ENCODE data around the gene RGL4. TPM values are rescaled to one million over a fixed set of nuclear protein-coding genes. Genes with fewer than 3 reads are reported as not detected.

RGL4 gene, protein sequence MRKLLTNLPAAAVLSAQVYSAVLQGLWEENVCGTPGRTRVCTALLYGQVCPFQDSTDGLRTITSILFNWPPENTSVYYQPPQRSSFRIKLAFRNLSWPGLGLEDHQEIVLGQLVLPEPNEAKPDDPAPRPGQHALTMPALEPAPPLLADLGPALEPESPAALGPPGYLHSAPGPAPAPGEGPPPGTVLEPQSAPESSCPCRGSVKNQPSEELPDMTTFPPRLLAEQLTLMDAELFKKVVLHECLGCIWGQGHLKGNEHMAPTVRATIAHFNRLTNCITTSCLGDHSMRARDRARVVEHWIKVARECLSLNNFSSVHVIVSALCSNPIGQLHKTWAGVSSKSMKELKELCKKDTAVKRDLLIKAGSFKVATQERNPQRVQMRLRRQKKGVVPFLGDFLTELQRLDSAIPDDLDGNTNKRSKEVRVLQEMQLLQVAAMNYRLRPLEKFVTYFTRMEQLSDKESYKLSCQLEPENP
- total RNA-seq: not detected in 2 replicates

DNA sequence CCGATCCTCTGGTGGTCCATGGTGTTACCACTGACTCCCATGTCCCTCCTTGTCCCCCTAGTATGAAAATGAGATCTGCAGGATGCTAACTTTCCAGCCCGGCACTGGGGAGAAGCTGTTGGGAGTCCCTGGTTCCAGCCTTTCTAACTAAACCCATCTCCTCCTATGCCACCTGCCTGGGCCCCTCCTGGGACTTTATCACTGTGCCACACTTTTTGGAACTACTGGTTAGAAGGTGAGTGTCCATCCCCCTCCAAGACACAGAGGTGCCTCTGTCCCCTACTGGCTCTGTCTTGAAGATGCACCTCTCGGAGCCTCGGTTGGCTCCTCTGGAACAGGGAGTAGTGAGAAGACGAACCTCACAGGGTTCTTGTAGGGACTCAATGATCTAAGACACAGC, at the start of gene RGL4:
RGL4 (plus strand) TSS at position 301 of the 400 bp plus-strand sequence. CDS start 1,018 bp downstream, outside the sequence.

Other genes with a start within 250 kb of the RGL4 start
- not detected in 2 replicates for gene IGLL1, start 110.7 kb upstream of the RGL4 start, total RNA-seq
- not detected in 2 replicates for gene DRICH1, start 58.7 kb upstream of the RGL4 start, total RNA-seq
- gene ZNF70, start 60.1 kb downstream of the RGL4 start, total RNA-seq: 3.6 and 3.9 TPM in 2 replicates
- not detected in 2 replicates for gene VPREB3, start 63.4 kb downstream of the RGL4 start, total RNA-seq
- 1.2 and 1.3 TPM in 2 replicates for gene C22orf15, start 72.0 kb downstream of the RGL4 start, total RNA-seq
- 4.9 and 8.5 TPM in 2 replicates for gene CHCHD10, start 77.0 kb downstream of the RGL4 start, total RNA-seq
- 4.5 and 5.4 TPM in 2 replicates for gene MMP11, start 81.8 kb downstream of the RGL4 start, total RNA-seq
- 141 and 150 TPM in 2 replicates for gene SMARCB1, start 96.0 kb downstream of the RGL4 start, total RNA-seq
- gene DERL3, start 148.0 kb downstream of the RGL4 start, total RNA-seq: 1.3 and 1.5 TPM in 2 replicates
- gene SLC2A11, start 166.9 kb downstream of the RGL4 start, total RNA-seq: 3.7 and 4.0 TPM in 2 replicates
- 677 and 718 TPM in 2 replicates for gene MIF, start 203.4 kb downstream of the RGL4 start, total RNA-seq

Data from bronchus fibroblast of lung (primary cell).